Measurements from ENCODE around the gene ASAP2.
A peak's percentile ranks its signal among the peaks of the same experiment; 100 is the strongest.

ASAP2 gene

GRCh38 chr2:9170458-9171130 is 36.0 kb upstream of the ASAP2 start:
- in situ Hi-C loops (cut with MboI; ENCODE audit: low sequenced_read_pairs): no loop called here
- Histone ChIP-seq H3K4me3 (no peak overlapping the region), H3K36me3 (replicated peaks) (no peaks in the 10 kb centered on the region), H3K27me3 (ENCODE audit: low read depth) (no peaks in the 10 kb centered on the region), H3K9me3 (no peaks in the 10 kb centered on the region), H3K4me1 (no peaks in the 10 kb centered on the region)
- no peak for DNase-seq (ENCODE audit: low spot score in 2 of 2)

DNA sequence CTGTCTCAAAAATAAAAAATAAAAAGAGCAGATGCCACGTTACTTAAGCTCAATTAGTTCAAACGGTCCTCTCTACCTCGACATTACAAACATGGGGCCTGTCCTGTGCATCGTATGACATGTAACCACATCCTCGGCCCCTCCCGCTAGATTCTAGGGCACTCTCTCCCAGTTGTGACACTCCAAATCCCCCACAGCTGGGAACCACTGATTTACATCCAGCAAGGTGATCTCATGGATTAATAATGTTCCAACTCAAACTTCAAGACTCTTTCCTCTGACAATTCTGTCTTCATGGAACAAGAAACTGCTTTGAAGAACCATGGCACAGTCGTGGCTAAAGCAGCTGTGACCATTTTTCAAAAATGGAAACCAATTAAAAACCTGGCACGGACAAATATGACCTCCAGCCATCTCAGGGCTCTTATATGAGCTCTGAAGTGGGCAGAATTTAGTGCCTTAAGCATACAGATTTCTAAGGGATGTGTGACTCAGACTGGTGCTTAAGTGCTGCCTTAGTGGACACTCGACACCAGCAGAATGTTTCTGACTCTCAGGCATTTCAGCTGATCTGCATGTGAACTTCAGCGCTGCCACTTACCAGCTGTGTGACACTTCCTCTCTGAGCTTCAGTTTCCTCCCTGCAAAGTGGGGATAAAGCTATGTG is 31.7 kb upstream of the ASAP2 start:
- H3K4me1 ChIP-seq: peaks cover 11% of the 10 kb centered on the region; the same call in 1 of the 2 replicates
- in situ Hi-C loops (cut with MboI; ENCODE audit: low sequenced_read_pairs): no loop called here
- H3K9me3 ChIP-seq: no peaks in the 10 kb centered on the region
- no peak for DNase-seq (ENCODE audit: low spot score in 2 of 2)
- H3K4me3 ChIP-seq: no peak overlapping the region
- H3K36me3 ChIP-seq (replicated peaks): no peaks in the 10 kb centered on the region
- no peaks in the 10 kb centered on the region for H3K27me3 ChIP-seq (ENCODE audit: low read depth)

DNA sequence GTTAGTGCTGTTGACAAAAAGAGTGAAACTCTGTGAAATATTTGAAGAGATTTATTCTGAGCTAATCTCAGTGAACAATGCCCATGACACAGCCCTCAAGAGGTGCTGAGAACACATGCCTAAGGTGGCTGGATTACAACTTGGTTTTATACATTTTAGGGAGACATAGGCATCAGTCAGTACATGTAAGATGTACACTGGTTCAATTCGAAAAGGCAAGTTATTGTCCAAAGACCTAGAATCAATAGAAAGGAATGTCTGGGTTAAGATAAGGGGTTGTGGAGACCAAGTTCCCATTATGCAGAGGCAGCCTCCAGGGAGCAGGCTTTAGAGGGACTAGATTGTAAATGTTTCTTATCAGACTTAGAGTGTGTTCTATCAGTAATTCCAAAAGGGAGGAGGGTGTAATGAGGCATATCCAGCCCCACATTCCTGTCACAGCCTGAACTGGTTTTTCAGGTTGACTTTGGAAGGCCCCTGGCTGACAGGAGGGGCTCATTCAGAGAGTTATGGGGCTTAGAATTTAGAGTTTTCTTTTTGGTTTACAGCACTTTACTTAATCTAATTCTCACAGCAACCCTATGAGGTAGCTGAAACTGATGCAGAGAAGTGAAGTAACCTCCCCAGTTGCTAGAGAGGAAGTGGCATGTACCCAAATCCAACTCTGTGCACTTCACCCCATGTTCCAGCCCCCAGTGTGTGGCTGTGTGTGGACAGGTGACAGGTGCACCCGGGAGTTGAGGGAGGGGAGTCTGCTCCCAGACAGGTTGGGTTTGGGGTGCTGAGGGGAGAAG is 28.3 kb upstream of the ASAP2 start:
- H3K4me3 ChIP-seq: no peak overlapping the region
- no peaks in the 10 kb centered on the region for H3K9me3 ChIP-seq
- peaks cover 11% of the 10 kb centered on the region; the same call in 1 of the 2 replicates for H3K4me1 ChIP-seq
- in situ Hi-C loops (cut with MboI; ENCODE audit: low sequenced_read_pairs): no loop called here
- no peaks in the 10 kb centered on the region for H3K27me3 ChIP-seq (ENCODE audit: low read depth)
- H3K36me3 ChIP-seq (replicated peaks): no peaks in the 10 kb centered on the region
- peak in 1 of 2 experiments; percentile 44 for DNase-seq (ENCODE audit: low spot score in 2 of 2)

DNA sequence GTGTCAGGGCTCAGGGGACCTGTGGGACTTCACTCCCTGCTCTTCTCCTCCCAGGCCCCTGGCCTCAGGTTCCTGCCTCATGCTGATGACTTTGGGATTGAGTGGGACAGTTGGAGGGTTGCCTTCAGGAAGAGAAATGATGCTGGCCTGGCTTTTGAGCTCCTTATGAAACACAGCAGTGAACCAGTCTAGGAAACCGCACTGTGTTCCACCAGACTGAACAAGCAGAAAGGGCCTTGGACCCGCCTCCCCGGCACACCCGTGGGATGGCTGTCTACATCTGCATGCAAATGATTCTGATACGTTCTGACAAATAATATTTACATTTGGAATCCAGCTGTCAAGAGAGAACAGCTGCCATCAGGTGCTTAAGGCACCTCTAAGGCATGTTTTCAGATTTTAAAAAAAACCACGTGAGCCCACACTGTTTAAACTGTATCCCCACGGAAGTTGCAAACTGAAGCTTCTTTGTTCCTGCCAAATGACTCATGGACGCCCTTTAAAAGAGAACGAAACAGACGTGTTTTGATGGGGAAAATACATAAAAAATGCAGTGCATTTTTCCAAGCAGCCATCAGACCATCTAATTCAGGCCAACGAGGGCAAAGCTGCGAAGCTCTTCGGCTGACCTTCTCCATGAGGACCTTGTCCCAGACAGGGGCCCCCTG is 27.6 kb upstream of the ASAP2 start:
- H3K36me3 ChIP-seq (replicated peaks): no peaks in the 10 kb centered on the region
- H3K4me3 ChIP-seq: no peak overlapping the region
- H3K9me3 ChIP-seq: no peaks in the 10 kb centered on the region
- in situ Hi-C loops (cut with MboI; ENCODE audit: low sequenced_read_pairs): no loop called here
- H3K4me1 ChIP-seq: peaks cover 11% of the 10 kb centered on the region; the same call in 1 of the 2 replicates
- DNase-seq (ENCODE audit: low spot score in 2 of 2): peak in 1 of 2 experiments; percentile 40
- H3K27me3 ChIP-seq (ENCODE audit: low read depth): no peaks in the 10 kb centered on the region

DNA sequence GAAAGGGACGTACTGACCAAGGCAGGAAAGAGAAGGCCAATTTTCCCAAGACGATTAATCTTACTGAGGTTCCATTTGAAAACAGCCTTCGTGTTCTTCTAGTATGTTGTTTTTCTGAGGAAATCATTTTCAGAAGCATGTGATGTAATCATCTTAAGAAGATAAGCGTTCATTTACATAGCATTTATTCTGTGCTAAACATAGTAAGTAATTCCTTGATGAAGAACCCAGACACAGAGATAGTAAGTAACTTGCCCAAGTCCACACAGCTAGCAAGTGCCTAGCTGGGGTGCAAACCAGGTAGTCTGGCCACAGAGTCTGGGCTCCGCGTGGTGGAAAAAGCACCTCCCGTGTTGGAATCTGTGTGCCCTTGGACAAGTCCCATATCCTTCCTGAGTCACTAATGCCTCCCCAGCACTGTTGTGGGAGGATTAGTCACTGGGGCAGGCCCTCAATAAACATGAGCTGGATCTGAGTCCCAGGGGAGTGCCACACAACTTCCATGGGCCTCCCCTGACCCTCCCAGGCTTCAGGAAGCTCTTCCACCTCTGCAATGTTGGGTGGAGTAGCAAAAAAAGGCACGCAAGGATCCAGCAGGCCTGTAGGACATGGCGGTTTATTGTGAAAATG is 26.9 kb upstream of the ASAP2 start:
- in situ Hi-C loops (cut with MboI; ENCODE audit: low sequenced_read_pairs): no loop called here
- H3K4me1 ChIP-seq: peaks cover 11% of the 10 kb centered on the region; the same call in 1 of the 2 replicates

GRCh38 chr2:9184361-9184760 is 22.3 kb upstream of the ASAP2 start:
- Histone ChIP-seq H3K4me3 (no peak overlapping the region), H3K36me3 (replicated peaks) (no peaks in the 10 kb centered on the region), H3K4me1 (no peaks in the 10 kb centered on the region), H3K9me3 (no peaks in the 10 kb centered on the region), H3K27me3 (ENCODE audit: low read depth) (no peaks in the 10 kb centered on the region)
- in situ Hi-C loops (cut with MboI; ENCODE audit: low sequenced_read_pairs): no loop called here
- DNase-seq (ENCODE audit: low spot score in 2 of 2): no peak

More for the DNA sequence above, 26.9 kb upstream of the ASAP2 start:
- H3K27me3 ChIP-seq (ENCODE audit: low read depth): no peaks in the 10 kb centered on the region
- H3K9me3 ChIP-seq: no peaks in the 10 kb centered on the region
- H3K4me3 ChIP-seq: no peak overlapping the region
- no peaks in the 10 kb centered on the region for H3K36me3 ChIP-seq (replicated peaks)
- no peak for DNase-seq (ENCODE audit: low spot score in 2 of 2)

GRCh38 chr2:9187620-9188214 is 18.9 kb upstream of the ASAP2 start:
- no peak for DNase-seq (ENCODE audit: low spot score in 2 of 2)
- no peaks in the 10 kb centered on the region for H3K4me1 ChIP-seq
- in situ Hi-C loops (cut with MboI; ENCODE audit: low sequenced_read_pairs): no loop called here
- H3K9me3 ChIP-seq: no peaks in the 10 kb centered on the region
- no peaks in the 10 kb centered on the region for H3K36me3 ChIP-seq (replicated peaks)
- no peak overlapping the region for H3K4me3 ChIP-seq
- no peaks in the 10 kb centered on the region for H3K27me3 ChIP-seq (ENCODE audit: low read depth)

DNA sequence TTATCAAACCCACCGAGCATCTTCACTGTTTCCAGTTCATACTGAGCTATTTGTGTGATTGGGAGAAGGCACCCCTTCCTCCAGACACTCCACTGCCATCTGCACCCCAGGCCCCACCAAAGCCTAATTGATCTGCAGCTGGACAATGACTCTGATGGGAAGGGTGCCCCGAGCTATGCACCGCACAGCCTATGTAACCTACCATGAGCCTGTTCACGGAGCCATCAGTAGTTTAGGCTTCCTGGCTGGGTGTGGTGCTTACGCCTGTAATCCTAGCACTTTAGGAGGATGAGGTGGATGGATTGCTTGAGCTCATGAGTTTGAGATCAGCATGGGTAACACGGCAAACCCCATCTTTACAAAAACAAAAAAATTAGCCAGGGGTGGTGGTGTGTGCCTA is 17.8 kb upstream of the ASAP2 start:
- H3K4me1 ChIP-seq: no peaks in the 10 kb centered on the region
- H3K27me3 ChIP-seq (ENCODE audit: low read depth): no peaks in the 10 kb centered on the region
- no peak for DNase-seq (ENCODE audit: low spot score in 2 of 2)
- H3K4me3 ChIP-seq: no peak overlapping the region
- H3K9me3 ChIP-seq: no peaks in the 10 kb centered on the region
- no peaks in the 10 kb centered on the region for H3K36me3 ChIP-seq (replicated peaks)
- in situ Hi-C loops (cut with MboI; ENCODE audit: low sequenced_read_pairs): no loop called here

GRCh38 chr2:9189901-9190300 is 16.7 kb upstream of the ASAP2 start:
- in situ Hi-C loops (cut with MboI; ENCODE audit: low sequenced_read_pairs): no loop called here
- no peak for DNase-seq (ENCODE audit: low spot score in 2 of 2)
- H3K9me3 ChIP-seq: no peaks in the 10 kb centered on the region

GRCh38 chr2:9191041-9191481 is 15.6 kb upstream of the ASAP2 start:
- DNase-seq (ENCODE audit: low spot score in 2 of 2): peak in 1 of 2 experiments; percentile 69
- in situ Hi-C loops (cut with MboI; ENCODE audit: low sequenced_read_pairs): no loop called here
- Histone ChIP-seq H3K36me3 (replicated peaks) (no peaks in the 10 kb centered on the region), H3K9me3 (no peaks in the 10 kb centered on the region), H3K27me3 (ENCODE audit: low read depth) (no peaks in the 10 kb centered on the region), H3K4me1 (no peaks in the 10 kb centered on the region), H3K4me3 (no peak overlapping the region)

More at GRCh38 chr2:9189901-9190300, 16.7 kb upstream of the ASAP2 start:
- Histone ChIP-seq H3K4me1 (no peaks in the 10 kb centered on the region), H3K4me3 (no peak overlapping the region), H3K27me3 (ENCODE audit: low read depth) (no peaks in the 10 kb centered on the region), H3K36me3 (replicated peaks) (no peaks in the 10 kb centered on the region)

GRCh38 chr2:9192712-9193111 is 13.9 kb upstream of the ASAP2 start:
- Histone ChIP-seq H3K4me3 (no peak overlapping the region), H3K27me3 (ENCODE audit: low read depth) (no peaks in the 10 kb centered on the region), H3K36me3 (replicated peaks) (no peaks in the 10 kb centered on the region), H3K4me1 (no peaks in the 10 kb centered on the region), H3K9me3 (no peaks in the 10 kb centered on the region)
- in situ Hi-C loops (cut with MboI; ENCODE audit: low sequenced_read_pairs): no loop called here
- DNase-seq (ENCODE audit: low spot score in 2 of 2): no peak

- Histone ChIP-seq H3K9me3 (no peaks in the 10 kb centered on the region), H3K4me1 (no peaks in the 10 kb centered on the region)
- in situ Hi-C loops (cut with MboI; ENCODE audit: low sequenced_read_pairs): no loop called here
Observed at GRCh38 chr2:9194352-9194751, 12.3 kb upstream of the ASAP2 start.

GRCh38 chr2:9196637-9197036 is 10.0 kb upstream of the ASAP2 start:
- H3K27me3 ChIP-seq (ENCODE audit: low read depth): no peaks in the 10 kb centered on the region
- no peaks in the 10 kb centered on the region for H3K4me1 ChIP-seq
- no peak overlapping the region for H3K4me3 ChIP-seq
- DNase-seq (ENCODE audit: low spot score in 2 of 2): no peak
- in situ Hi-C loops (cut with MboI; ENCODE audit: low sequenced_read_pairs): no loop called here
- H3K9me3 ChIP-seq: no peaks in the 10 kb centered on the region
- no peaks in the 10 kb centered on the region for H3K36me3 ChIP-seq (replicated peaks)

More at GRCh38 chr2:9194352-9194751, 12.3 kb upstream of the ASAP2 start:
- no peaks in the 10 kb centered on the region for H3K27me3 ChIP-seq (ENCODE audit: low read depth)
- no peak for DNase-seq (ENCODE audit: low spot score in 2 of 2)
- no peaks in the 10 kb centered on the region for H3K36me3 ChIP-seq (replicated peaks)
- no peak overlapping the region for H3K4me3 ChIP-seq

All from HAP-1 (cell line).